Astrocyte of the cerebellum (primary cell): ENCODE results near the gene C1orf159.

Source experiments
- DNase-seq: peaks from one replicate; pipeline ENCODE4 v3.0.0-alpha.2; 2011; ENCODE audit warnings: low read depth
- H3K4me3 ChIP-seq: 2 replicates; pipeline ENCODE4 v1.5.1; 2011; ENCODE audit warnings: mild to moderate bottlenecking, low read depth, low read length, moderate library complexity
- in situ Hi-C: cut with HindIII; loops from 2 replicates; pipeline ENCODE4 v1.10.0; 2017; ENCODE audit warnings: low sequenced_read_pairs
- TF ChIP-seq, protein P1 (sequence below): IDR thresholded peaks from 2 replicates; pipeline ENCODE4 v1.5.1; 2012; ENCODE audit warnings: low read length, low read depth, moderate library complexity, mild to moderate bottlenecking; ENCODE audit errors: missing control alignments

The C1orf159 gene

DNA sequence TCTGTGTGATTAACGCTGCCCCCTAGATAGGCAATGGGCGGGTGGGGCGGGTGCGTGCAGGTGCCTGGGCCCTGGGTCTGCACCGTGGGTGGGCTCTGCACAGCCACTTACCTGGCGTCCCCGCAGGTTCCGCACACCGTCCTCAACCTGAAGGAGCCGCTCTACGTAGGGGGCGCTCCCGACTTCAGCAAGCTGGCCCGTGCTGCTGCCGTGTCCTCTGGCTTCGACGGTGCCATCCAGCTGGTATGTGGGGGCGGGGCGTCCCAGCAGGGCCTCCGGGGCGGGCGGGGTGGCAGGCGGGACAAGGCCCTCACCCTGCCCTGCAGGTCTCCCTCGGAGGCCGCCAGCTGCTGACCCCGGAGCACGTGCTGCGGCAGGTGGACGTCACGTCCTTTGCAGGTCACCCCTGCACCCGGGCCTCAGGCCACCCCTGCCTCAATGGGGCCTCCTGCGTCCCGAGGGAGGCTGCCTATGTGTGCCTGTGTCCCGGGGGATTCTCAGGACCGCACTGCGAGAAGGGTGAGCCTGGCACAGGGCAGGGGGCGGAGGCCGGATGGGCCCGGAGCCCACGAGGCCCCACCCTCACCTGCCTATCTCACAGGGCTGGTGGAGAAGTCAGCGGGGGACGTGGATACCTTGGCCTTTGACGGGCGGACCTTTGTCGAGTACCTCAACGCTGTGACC, 64.6 kb downstream of the C1orf159 start:
- TF ChIP-seq, protein P1, sequence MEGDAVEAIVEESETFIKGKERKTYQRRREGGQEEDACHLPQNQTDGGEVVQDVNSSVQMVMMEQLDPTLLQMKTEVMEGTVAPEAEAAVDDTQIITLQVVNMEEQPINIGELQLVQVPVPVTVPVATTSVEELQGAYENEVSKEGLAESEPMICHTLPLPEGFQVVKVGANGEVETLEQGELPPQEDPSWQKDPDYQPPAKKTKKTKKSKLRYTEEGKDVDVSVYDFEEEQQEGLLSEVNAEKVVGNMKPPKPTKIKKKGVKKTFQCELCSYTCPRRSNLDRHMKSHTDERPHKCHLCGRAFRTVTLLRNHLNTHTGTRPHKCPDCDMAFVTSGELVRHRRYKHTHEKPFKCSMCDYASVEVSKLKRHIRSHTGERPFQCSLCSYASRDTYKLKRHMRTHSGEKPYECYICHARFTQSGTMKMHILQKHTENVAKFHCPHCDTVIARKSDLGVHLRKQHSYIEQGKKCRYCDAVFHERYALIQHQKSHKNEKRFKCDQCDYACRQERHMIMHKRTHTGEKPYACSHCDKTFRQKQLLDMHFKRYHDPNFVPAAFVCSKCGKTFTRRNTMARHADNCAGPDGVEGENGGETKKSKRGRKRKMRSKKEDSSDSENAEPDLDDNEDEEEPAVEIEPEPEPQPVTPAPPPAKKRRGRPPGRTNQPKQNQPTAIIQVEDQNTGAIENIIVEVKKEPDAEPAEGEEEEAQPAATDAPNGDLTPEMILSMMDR: no peak
- DNase-seq: no peak
- no peak overlapping the region for H3K4me3 ChIP-seq
- in situ Hi-C loops: no loop called here

DNA sequence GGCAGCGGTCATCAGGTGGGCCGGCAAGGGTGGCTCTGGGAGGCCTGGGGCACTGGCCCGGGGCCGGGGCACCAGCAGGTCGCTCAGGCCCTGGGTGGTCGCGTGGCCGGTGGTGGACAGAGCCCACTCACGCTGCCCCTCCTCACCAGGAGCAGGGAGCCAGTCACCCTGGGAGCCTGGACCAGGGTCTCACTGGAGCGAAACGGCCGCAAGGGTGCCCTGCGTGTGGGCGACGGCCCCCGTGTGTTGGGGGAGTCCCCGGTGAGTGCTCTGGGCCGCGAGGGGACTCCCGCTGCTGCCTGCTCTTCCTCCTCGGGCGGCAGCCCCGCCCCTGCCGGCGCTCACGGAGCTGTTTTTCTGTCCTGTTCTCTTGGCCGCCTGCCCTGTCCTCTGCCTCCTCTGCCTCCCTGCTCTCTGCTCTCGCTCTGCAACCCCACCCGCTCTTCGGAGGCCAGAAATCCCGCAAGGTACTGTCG, 65.3 kb downstream of the C1orf159 start:
- H3K4me3 ChIP-seq: no peak overlapping the region
- in situ Hi-C loops: no loop called here
- TF ChIP-seq, protein P1: no peak
- no peak for DNase-seq

DNA sequence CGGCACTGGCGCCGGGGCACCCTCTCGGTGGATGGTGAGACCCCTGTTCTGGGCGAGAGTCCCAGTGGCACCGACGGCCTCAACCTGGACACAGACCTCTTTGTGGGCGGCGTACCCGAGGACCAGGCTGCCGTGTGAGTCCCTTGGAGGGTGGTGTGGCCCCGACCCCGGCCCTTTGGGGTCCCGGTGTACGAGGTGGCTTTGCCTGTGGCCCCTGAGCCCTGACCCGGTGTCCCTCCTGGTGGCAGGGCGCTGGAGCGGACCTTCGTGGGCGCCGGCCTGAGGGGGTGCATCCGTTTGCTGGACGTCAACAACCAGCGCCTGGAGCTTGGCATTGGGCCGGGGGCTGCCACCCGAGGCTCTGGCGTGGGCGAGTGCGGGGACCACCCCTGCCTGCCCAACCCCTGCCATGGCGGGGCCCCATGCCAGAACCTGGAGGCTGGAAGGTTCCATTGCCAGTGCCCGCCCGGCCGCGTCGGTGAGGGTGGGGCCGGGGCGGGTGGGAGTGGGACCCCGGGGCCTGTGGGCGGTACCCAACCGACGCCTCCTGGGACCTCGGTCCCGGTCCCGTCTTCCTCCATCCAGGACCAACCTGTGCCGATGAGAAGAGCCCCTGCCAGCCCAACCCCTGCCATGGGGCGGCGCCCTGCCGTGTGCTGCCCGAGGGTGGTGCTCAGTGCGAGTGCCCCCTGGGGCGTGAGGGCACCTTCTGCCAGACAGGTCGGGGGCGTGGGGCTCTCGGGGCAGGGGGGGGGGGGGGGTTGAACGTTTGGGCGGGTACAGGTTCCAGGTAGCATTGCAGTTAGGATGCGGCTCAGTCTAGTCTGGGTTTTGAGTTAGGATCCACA, 66.3 kb downstream of the C1orf159 start:
- DNase-seq: no peak
- TF ChIP-seq, protein P1: no peak
- H3K4me3 ChIP-seq: no peak overlapping the region
- in situ Hi-C loops: no loop called here

DNA sequence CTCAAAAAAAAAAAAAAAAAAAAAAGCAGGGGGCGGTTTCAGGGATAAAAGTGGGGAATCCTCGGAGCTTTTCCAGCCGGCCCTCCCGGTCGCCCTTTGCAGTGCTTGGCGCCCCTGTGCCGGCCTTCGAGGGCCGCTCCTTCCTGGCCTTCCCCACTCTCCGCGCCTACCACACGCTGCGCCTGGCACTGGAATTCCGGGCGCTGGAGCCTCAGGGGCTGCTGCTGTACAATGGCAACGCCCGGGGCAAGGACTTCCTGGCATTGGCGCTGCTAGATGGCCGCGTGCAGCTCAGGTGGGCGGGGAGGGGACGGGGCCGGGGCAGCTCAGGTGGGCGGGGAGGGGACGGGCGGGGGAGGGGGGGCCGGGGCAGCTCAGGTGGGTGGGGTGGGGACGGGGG, 67.1 kb downstream of the C1orf159 start:
- in situ Hi-C loops: no loop called here
- no peak overlapping the region for H3K4me3 ChIP-seq
- TF ChIP-seq, protein P1: no peak
- DNase-seq: no peak

DNA sequence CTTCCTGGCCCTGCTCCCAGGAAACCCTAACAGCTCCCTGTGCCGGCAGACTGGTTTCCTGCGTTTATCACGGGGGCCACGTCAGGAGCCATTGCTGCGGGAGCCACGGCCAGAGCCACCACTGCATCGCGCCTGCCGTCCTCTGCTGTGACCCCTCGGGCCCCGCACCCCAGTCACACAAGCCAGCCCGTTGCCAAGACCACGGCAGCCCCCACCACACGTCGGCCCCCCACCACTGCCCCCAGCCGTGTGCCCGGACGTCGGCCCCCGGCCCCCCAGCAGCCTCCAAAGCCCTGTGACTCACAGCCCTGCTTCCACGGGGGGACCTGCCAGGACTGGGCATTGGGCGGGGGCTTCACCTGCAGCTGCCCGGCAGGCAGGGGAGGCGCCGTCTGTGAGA, 67.9 kb downstream of the C1orf159 start:
- no peak overlapping the region for H3K4me3 ChIP-seq
- DNase-seq: no peak
- in situ Hi-C loops: no loop called here
- TF ChIP-seq, protein P1: no peak

DNA sequence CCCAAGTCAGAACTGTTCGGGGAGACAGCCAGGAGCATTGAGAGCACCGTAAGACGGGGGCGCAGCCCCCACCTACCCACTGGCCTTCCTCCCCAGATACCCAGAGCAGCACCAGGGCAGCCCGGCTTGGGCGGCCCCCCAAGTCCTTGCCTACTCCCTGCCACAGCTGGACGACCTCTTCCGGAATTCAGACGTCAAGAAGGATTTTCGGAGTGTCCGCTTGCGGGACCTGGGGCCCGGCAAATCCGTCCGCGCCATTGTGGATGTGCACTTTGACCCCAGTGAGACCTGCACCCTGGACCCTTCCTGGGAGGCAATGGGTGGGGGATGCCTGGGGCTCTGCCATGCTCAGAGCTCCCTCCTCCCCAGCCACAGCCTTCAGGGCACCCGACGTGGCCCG, 68.5 kb downstream of the C1orf159 start:
- in situ Hi-C loops: no loop called here
- no peak overlapping the region for H3K4me3 ChIP-seq
- no peak for DNase-seq

More for the DNA sequence above, 68.5 kb downstream of the C1orf159 start:
- TF ChIP-seq, protein P1: no peak
